ENCODE data around the gene RHOG. TPM values are rescaled to one million over a fixed set of nuclear protein-coding genes. Genes with fewer than 3 reads are reported as not detected.

The RHOG gene
- total RNA-seq, 1 donor from 2014 or later = 6.6 TPM

- no peak overlapping the region for H3K27ac Mint-ChIP-seq (ENCODE audit: unreplicated experiment)
- H3K36me3 Mint-ChIP-seq (ENCODE audit: unreplicated experiment) = no peaks in the 10 kb centered on the region
- H3K4me3 Mint-ChIP-seq (ENCODE audit: unreplicated experiment) = no peak overlapping the region
- H3K4me1 Mint-ChIP-seq (ENCODE audit: low read depth, unreplicated experiment) = no peaks in the 10 kb centered on the region
- H3K27me3 Mint-ChIP-seq (ENCODE audit: unreplicated experiment) = no peaks in the 10 kb centered on the region
- DNase-seq = no peak
- no peak for TF ChIP-seq CTCF (IDR thresholded peaks at IDR 0.05; ENCODE audit: partially characterized antibody, unreplicated experiment)
- no peaks in the 10 kb centered on the region for H3K9me3 Mint-ChIP-seq (ENCODE audit: unreplicated experiment)
These were observed 36.8 kb downstream of the RHOG start for GRCh38 chr11:3803726-3804495.

- Mint-ChIP-seq H3K4me3 (ENCODE audit: unreplicated experiment) (peak overlapping the region; percentile 8), H3K9me3 (ENCODE audit: unreplicated experiment) (peaks cover 6% of the 10 kb centered on the region), H3K27me3 (ENCODE audit: unreplicated experiment) (peaks cover 6% of the 10 kb centered on the region), H3K36me3 (ENCODE audit: unreplicated experiment) (no peaks in the 10 kb centered on the region), H3K27ac (ENCODE audit: unreplicated experiment) (no peak overlapping the region), H3K4me1 (ENCODE audit: low read depth, unreplicated experiment) (no peaks in the 10 kb centered on the region)
- no peak for DNase-seq
- no peak for TF ChIP-seq CTCF (IDR thresholded peaks at IDR 0.05; ENCODE audit: partially characterized antibody, unreplicated experiment)
These were observed 38.6 kb downstream of the RHOG start for GRCh38 chr11:3802011-3802790.

GRCh38 chr11:3799873-3800272 lies 40.9 kb downstream of the RHOG start:
- no peak for DNase-seq
- peaks cover 14% of the 10 kb centered on the region for H3K4me1 Mint-ChIP-seq (ENCODE audit: low read depth, unreplicated experiment)
- H3K4me3 Mint-ChIP-seq (ENCODE audit: unreplicated experiment) = peak overlapping the region; percentile 6
- H3K36me3 Mint-ChIP-seq (ENCODE audit: unreplicated experiment) = no peaks in the 10 kb centered on the region
- no peak for TF ChIP-seq CTCF (IDR thresholded peaks at IDR 0.05; ENCODE audit: partially characterized antibody, unreplicated experiment)
- H3K27me3 Mint-ChIP-seq (ENCODE audit: unreplicated experiment) = peaks cover 6% of the 10 kb centered on the region
- peaks cover 6% of the 10 kb centered on the region for H3K9me3 Mint-ChIP-seq (ENCODE audit: unreplicated experiment)
- peak overlapping the region; percentile 8 for H3K27ac Mint-ChIP-seq (ENCODE audit: unreplicated experiment)

- Mint-ChIP-seq H3K4me1 (ENCODE audit: low read depth, unreplicated experiment) (peaks cover 14% of the 10 kb centered on the region), H3K27me3 (ENCODE audit: unreplicated experiment) (peaks cover 6% of the 10 kb centered on the region), H3K27ac (ENCODE audit: unreplicated experiment) (no peak overlapping the region), H3K36me3 (ENCODE audit: unreplicated experiment) (no peaks in the 10 kb centered on the region), H3K9me3 (ENCODE audit: unreplicated experiment) (peaks cover 6% of the 10 kb centered on the region), H3K4me3 (ENCODE audit: unreplicated experiment) (peak overlapping the region; percentile 49)
- TF ChIP-seq CTCF (IDR thresholded peaks at IDR 0.05; ENCODE audit: partially characterized antibody, unreplicated experiment) = no peak
- no peak for DNase-seq
These were observed 41.6 kb downstream of the RHOG start for GRCh38 chr11:3799143-3799542.

Measured in glutamatergic neuron (in vitro differentiated cells).